Stimulated activated naive CD8-positive, alpha-beta T cell treated with anti-CD3 and anti-CD28 coated beads, Interleukin-15, Interleukin-2, amounts not matched to agents 100 U/mL and 50 U/mL, for 24 hours (primary cell): ENCODE data around the gene ETHE1.

Experiments
- ATAC-seq: fragments of 150-1000 bp; cut with Tn5 transposase; one replicate; pipeline ENCODE4 v1.10.0; 2021
- DNase-seq: peaks from one replicate; pipeline ENCODE4 v3.0.0; 2021

The ETHE1 gene, protein sequence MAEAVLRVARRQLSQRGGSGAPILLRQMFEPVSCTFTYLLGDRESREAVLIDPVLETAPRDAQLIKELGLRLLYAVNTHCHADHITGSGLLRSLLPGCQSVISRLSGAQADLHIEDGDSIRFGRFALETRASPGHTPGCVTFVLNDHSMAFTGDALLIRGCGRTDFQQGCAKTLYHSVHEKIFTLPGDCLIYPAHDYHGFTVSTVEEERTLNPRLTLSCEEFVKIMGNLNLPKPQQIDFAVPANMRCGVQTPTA

DNA sequence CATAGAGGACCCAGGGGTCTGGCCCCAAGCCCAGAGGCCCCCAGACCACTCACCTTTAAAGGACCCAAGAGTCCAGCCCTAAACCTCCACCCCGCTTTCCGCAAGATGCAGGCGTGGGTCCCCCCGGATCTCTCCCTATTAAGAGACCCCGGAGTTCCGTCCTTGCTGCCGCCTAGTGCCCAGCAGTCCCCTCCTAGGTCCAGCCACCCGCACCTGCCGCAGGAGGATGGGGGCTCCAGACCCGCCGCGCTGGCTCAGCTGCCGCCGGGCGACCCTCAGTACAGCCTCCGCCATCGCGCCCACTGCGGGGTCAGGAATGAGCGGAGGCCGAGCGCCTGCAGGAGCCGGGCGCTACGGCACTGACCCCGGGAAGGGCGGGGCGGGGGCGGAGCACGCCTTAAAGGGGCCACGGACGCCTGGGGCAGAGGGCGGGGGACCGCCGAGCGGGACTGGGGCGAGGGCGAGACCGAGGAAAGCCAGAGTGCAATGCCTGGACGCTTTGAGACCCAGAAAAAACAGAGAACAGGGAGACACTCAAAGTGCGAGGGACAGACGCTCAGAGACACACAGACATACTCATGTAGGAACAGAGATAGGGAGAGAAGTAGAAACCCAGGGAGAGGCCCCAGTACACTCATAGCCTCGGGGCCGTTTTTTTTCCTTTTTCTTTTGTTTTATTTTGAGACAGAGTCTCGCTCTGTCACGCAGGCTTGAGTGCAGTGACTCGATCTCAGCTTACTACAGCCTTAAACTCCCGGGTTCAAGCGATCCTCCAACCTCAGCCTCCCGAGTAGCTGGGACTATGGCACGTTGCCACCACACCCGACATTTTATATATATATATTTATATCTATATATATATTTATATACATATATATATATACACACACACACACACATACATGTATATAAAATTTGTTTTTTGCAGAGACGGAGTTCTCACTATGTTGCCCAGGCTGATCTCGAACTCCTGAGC lies at the start of gene ETHE1:
Gene ETHE1 (minus strand): TSS at position 318 of the 976 bp plus-strand sequence. CDS start 24 bp downstream, at position 294.
- ATAC-seq (peak; percentile 84), DNase-seq (peak; percentile 88)

DNA sequence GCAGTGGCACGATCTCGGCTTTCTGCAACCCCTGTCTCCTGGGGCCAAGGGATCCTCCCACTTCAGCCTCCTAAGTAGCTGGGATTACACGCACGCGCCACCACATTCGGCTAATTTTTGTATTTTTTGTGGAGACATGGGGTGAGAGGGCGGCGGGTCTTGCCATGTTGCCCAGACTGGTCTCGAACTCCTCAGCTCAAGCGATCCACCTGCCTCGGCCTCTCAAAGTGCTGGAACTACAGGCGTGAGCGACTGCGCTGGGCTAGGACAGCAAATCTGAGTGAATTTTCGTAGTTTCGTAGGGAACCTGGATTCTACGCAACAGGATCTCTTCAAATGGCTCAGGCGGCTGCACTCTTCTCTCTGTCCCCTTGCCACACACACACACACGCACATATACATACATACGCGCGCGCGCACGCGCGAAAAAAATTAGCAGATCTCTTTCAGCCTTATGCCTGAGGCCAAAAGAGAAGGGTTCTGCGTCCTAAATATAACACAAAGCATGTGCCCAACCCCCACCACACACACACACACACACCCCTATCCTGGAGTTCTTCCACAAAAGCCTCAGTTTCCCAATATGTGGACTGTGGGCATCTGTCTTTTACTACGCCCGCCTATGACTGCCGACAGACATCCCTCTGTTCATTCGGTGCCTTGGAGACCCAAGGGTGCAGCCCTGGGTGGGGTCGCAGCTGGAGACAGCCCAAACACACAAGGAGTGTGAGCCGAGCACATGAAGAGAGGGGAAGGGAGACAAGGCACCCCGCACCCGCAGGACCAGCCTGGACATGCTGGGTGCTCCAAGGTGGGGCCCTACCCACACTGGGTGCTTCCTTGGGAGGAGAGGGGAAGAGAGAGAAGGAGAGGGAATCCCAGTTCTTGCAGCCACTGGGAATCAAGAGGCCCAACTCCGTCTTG lies 49.2 kb upstream of the ETHE1 start:
- ATAC-seq (no peak), DNase-seq (peak; percentile 30)

DNA sequence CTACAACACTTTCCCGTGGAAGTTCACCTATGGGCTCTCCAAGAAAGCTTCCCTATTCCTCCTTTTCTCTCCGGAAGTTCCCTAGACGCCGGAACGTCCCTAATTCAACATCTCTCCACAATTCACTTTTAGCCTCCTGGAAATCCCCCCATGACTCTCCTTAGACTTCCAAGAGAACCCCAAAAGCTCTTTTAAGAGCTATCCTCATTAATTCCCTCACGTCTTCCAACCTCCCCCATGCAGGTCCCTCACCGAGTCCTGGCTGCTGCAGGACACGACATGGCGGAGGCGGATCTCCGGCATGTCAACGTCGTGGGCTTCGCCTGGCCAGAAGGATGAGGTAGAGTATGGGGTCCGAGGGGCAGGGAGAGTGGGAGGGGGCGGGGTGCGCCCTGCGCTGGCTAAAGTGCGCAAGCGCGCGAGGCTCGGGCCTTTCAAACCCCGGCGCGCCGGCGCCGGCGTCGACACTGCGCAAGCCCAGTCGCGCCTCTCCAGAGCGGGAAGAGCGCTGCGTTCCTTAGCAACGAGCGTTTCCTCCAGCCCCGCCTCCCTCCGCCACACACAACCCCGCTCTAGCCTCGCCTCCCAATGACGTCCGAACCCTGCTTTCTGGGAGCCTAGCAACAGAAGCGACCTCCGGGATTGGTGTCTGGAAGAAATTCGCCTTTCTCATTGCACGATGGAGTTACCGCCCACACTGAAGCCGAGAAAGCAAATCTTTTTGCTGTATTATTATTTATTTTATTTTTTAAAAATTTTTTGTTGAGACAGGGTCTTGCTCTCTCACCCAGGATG lies 48.4 kb upstream of the ETHE1 start, which contains the start of the genes PINLYP and XRCC1:
Gene PINLYP (plus strand): TSS at position 646 of the 795 bp plus-strand sequence. CDS start 1,391 bp downstream, outside the sequence.
Gene XRCC1 (minus strand): TSS at position 372 of the 795 bp plus-strand sequence. CDS start 69 bp downstream, at position 303.
- ATAC-seq (peak; percentile 98), DNase-seq (peak; percentile 97)

DNA sequence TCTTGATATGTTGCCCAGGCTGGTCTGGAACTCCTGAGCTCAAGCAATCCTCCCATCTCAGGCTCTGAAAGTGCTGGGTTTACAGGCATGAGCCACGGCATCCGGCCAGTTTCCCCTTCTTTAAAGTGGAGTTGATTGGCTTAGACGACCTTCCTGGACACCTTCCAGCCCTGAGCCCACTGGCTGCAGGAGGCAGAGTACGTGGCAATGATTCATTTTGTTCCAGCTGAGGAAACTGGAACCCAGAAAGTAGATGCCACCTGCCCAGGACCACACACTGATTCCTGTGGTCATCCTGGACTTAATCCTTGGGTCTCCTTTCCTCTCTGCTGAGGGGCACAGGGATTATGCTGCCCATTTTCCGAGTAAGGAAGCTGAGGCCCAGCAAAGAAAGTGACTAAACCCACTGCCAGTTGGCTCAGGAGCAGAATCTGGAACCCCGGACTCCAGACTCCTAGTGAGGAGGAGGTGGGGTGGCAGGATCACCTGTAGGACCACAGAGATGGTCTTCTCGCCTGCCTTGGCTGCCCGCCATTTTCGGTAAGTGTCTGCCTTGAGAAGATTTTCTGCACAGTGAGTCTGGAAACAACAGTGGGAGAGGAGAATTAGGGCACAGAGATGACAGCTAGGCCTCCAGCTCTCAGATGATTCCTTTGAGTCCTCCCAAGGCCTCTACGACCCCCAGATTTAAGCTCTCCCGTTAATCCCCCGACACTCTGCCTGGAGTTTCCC lies 47.6 kb upstream of the ETHE1 start:
- DNase-seq (no peak), ATAC-seq (no peak)

DNA sequence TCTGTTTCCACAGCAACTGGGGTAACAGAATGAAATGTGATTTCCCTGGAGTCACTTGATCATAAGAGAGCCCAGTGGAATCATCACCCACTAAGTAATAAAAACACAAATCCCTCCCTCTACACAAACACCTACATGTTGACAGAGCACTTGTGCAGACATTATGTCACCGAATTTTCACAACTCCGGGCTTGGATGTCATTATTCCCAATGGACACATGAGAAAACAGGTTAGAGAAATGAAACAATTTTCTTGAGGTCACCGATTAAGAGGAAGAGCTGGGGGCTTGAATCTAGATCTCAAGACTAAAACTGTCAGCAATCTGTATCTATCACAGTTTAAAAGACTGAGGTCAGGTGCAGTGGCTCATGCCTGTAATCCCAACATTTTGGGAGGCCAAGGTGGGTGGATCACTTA lies 45.2 kb upstream of the ETHE1 start:
- ATAC-seq: no peak

DNA sequence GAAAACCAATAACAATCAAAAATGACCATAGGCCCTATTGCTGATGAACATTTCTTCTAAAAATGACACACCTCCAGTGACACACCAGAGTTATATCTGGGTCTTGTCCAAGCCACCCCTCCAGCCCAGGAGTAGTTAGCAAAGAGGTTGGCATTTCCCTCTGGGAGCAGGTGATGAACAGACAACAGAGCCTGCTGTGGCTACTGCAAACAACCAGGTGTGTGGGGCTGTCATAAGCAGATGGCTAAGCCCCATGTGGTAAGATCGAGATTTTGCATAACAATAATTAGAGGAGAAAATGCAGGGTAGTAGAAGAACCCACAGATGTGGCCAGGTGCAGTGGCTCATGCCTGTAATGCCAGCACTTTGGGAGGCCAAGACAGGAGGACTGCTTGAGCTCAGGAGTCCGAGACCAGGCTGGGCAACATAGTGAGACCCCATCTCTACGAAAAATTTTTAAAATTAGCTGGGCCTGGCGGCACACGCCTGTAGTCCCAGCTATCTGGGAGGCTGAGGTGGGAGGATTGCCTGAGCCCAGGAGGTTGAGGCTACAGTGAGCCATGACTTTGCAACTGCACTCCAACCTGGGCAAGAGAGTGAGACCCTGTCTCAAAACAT lies 43.3 kb upstream of the ETHE1 start:
- DNase-seq: no peak
- ATAC-seq: no peak

More for the DNA sequence above, 45.2 kb upstream of the ETHE1 start:
- no peak for DNase-seq

DNA sequence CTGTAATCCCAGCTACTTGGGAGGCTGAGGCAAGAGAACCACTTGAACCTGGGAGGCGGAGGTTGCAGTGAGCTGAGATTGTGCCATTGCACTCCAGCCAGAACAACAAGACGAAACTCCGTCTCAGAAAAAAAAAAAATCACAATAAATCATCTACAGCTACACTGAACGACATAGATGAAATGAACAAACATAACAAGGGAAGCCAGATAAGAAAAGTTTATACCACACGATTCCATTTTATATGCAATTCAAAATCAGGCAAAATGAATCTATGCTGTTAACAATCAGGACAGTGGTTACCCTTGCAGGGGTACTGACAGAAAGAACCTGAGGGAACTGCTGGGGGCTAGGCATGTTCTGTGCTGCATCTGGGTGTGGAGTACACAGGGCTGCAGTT lies 42.7 kb upstream of the ETHE1 start:
- ATAC-seq: no peak
- no peak for DNase-seq

DNA sequence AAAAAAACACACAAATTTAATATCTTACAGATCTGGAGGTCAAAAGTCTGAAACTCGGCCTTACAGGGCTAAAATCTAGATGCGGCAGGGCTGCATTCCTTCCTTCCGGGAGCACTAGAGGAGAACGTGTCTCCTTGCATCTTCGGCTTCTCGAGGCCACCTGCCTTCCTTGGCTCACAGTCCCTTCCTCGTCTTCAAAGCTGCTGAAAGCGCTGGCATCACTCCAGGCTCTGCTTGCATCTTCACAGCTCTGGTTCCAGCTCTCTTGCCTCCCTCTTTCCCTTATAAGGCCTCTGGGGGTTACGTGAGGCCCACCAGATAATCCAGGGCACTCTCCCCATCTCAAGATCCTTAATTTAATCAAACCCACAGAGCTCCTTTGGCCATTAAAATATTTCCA lies 37.8 kb upstream of the ETHE1 start:
- DNase-seq (no peak), ATAC-seq (no peak)

DNA sequence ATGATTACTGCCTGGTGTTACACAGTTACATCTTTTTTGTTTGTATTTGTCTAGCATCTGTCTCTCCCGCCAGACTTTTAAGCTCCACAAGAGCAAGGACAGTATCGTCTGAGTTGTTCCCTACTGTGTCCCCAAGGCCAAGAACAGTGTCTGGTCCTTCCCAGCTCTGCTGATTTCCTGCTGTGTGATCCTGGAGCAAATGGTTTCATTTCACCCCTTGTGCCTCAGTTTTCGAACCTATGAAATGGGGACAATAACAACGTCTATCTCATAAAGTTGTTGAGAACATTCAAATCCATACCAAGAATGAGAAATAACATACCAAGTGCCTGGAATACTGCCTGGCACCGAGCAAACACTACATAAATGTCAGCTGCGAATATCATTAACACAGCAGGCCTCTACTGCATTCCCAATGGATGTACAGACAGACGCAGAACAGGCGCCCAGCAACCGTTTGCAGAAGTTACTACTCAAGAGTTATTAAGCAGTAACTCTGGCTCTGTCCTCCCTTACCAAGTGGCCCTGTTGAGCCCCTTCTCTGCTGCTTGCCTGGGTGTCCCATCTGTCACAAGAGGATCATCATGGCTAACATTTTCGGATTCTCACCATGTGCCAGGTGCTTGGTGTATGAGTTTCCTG lies 36.9 kb upstream of the ETHE1 start:
- no peak for DNase-seq
- no peak for ATAC-seq

DNA sequence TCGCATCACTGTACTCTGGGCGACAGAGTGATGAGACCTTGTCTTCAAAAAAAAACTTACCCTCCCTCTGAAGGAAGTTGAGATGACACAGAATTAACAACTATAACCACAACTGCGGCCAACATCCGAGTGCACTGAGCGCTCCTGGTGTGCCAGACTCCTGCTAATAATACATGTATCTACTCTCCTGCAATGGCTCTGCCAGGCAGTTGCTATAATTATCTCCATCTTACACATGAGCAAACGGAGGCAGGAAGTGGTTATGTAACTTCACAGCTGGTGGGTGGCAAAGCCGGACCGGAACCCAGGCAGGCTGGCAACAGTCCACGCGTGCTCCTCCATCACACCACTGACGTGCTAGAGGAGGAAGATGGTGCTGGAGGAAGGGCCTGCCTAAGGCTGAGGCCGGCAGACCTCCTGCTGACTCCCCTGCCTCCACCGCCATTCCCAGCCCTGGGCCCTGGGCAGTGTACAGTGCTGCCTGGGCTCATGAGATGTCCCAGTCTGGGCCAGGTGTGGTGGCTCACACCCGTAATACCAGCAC lies 35.8 kb upstream of the ETHE1 start:
- ATAC-seq: peak; percentile 89
- peak; percentile 67 for DNase-seq

DNA sequence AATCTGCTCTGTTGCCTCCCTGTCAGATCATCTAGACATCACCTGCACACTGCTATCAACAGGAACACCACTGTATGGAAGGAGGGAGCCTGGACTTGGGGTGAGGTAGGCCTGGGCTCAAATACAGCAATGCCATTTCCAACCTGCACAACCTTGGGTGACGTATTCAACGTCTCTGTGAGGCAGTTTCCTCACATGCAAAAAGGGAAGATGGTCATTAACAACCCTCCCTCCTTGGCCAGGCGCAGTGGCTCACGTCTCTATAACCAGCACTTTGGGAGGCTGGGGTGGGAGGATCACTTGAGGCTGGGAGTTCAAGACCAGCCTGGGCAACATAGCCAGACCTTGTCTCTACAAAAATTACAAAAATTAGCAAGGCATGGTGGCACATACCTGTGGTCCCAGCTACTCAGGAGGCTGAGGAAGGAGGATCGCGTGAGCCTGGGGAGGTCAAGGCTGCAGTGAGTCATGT lies 35.3 kb upstream of the ETHE1 start:
- DNase-seq: no peak

DNA sequence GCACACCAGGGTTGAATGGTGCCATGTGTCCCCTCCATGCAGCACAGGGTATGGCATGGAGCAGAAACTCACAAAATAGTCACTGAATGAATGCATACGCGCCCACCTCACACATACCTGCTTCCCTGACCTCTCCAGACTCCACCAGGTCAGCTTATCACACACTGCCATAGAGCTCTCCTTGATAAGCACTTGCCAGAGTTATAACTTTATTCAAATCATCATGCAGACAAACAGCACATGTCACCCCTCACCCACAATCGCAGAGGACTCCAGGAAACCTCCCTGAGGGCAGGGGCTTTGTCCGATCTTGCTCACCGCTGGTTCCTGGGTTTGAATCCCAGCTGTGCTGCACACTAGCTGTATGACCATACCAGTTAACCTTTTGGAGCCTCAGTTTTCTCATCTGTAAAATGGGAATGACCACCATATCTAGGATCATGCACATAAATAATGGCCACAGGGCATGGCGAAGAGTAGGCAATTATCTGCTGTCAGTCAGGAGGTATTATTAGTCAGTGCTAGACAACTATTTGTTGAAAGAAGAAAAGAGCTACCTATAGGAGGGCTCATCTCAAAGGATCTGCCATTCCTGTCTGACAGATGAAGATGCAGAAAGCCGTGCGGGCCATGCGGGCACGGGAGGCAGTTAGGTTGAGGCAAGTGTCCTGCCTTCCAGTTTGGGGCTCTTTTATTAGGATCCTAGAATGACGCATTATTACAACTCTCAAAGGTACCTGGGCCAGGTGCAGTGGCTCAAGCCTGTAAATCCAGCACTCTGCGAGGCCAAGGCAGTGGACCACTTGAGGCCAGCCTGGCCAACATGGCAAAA lies 34.4 kb upstream of the ETHE1 start:
- DNase-seq (no peak), ATAC-seq (no peak)

More for the DNA sequence above, 35.3 kb upstream of the ETHE1 start:
- ATAC-seq: no peak

DNA sequence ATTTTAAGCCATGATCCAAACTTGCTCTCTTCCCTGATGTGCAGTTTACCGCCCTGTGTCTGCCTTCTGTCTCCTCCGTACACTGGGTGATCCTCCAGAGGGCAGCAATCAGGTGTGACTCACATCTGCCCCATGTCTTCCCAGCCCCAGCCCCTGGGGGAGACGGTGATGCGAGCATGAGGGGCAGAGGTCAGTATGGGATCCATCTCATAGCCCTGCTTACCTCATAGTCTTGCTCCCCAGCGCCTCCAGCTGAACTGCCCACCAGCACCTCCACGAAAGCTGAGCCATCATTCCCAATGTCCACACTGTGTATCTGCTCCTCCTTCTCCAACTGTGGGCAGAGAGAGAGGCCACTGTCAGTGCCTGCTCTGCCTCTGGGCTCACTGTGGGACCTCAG lies 33.7 kb upstream of the ETHE1 start:
- no peak for ATAC-seq
- DNase-seq: peak; percentile 33

DNA sequence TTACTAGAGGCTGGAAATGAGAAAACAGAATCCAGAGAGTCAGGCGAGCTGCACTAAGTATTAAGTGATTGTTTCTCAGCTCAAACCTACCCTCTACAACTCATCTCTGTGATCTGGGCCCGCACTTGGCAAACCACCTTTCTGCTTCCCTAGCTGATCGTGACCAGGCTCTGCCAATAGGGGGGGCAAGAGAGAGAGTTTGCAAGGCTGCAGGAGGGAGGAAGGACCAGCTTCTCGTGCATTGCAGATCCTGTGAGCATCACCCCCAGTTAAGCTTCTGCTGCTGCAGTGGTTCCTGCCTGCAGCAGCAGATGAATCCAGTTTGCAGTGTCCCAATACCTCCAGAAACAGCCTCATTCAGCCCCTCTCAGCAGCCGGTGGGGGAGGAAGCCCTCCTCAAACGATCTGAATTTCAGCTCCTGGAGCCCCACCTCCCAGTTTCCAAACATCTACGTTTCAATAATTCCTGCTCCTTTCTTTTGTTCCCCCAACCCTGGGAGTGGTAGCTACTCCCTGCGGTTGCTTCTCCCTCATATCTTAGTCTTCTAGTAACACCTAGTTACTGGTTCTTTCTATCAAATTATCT lies 28.3 kb upstream of the ETHE1 start:
- peak; percentile 83 for ATAC-seq

DNA sequence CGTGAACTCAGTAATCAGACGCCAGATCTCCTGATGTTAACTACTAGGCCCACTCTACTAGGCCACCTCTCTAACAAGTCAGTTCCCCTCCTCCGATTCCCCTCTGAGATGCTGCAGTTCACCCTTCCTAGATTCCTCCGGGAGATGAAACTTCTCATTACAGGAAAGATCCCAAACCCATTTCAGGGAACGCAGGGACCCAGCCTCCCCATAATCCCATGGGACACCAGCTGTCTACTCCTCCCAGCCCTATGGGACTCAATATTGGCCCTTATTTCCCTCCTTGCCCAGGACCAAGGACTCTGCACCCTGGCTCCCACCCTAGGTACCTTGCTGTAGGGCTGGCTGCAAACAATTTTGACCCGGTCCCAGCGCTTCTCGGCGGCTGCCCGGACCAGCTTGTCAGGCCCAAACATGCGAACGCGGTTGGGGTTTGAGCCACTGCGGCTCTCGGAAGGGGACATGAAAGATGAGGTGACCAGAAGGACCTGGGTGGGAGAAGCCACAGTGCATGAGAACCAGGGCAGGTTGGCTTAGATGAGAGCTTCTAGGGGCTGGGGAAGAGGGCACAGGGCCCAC lies 27.4 kb upstream of the ETHE1 start:
- no peak for ATAC-seq
- DNase-seq: no peak

More for the DNA sequence above, 28.3 kb upstream of the ETHE1 start:
- DNase-seq: peak; percentile 85

DNA sequence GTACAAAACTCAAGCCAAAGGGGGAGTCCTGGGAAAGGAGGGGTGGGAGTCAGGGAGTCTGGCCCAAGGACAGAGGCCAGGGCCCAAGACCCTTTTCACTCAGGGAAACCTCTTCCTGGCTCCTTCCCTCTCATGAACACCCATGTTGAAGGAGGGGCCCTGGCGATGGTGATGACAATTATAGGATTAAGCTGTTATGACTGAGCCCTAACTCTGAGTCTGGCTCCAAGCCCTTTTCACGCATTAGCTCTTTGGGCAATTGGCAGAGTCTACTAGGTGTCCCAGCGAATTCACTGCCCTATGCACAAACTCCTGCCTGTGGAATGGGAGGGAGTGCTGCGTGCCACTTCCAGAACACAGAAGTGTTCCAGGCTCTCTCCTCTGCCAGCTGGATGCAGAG lies 26.7 kb upstream of the ETHE1 start:
- ATAC-seq (no peak), DNase-seq (no peak)

DNA sequence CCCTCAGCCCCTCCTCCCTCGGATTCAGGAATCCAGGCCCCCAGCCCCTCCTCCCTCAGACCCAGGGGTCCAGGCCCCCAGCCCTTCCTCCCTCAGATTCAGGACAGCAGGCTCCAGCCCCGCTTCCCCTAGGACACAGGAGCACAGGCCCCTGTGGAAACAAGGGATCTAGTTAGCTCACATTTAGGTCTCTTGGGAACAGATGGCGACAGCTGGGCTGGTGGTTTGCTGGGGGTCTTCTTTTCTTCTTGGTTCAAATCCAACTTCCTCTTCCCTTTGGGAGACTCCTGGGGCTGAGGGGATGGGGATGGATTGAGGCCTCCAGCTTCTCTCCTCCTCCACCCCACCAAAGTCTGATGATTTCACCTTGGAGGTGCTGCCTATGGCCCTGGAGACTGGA lies 25.6 kb upstream of the ETHE1 start:
- DNase-seq: no peak
- no peak for ATAC-seq
